HEK293T (cell line): ENCODE results near the gene IL21R.

Experiments used
- CTCF ChIA-PET: fragments of 350-600 bp; formaldehyde crosslinking; extraction: SDS; loops from one replicate; lab custom pipeline; 2021; ENCODE audit warnings: antibody characterized with exemption, inconsistent platforms; lab: Yijun Ruan, JAX
- POLR2A ChIA-PET: fragments of 350-600 bp; formaldehyde crosslinking; extraction: SDS; loops from one replicate; lab custom pipeline; 2020; ENCODE audit warnings: antibody characterized with exemption, inconsistent platforms; lab: Yijun Ruan, JAX
- DNase-seq: peaks from one replicate; pipeline ENCODE4 v3.0.0; 2012; ENCODE audit warnings: mixed read lengths; ENCODE audit errors: extremely low spot score
- ARNT ChIP-seq: fragments of 450-650 bp; IDR thresholded peaks from 2 replicates; pipeline ENCODE4 v1.6.1; 2017; ENCODE audit warnings: mild to moderate bottlenecking
- BHLHE40 ChIP-seq: fragments of 450-650 bp; IDR thresholded peaks from 2 replicates; pipeline ENCODE4 v1.6.1; 2016; ENCODE audit warnings: mild to moderate bottlenecking, moderate library complexity, borderline replicate concordance
- CTBP1 ChIP-seq: fragments of 450-650 bp; IDR thresholded peaks from 2 replicates; pipeline ENCODE4 v1.6.1; 2016; ENCODE audit warnings: borderline replicate concordance
- ELF4 ChIP-seq: fragments of 450-650 bp; IDR thresholded peaks from 2 replicates; pipeline ENCODE4 v1.6.1; 2017; ENCODE audit warnings: antibody characterized with exemption
- FOXA1 ChIP-seq: fragments of 450-650 bp; IDR thresholded peaks from 2 replicates; pipeline ENCODE4 v1.6.1; 2016; ENCODE audit warnings: mild to moderate bottlenecking
- FOXK2 ChIP-seq: fragments of 450-650 bp; IDR thresholded peaks from 2 replicates; pipeline ENCODE4 v1.6.1; 2016; ENCODE audit warnings: mild to moderate bottlenecking
- FOXM1 ChIP-seq: fragments of 450-650 bp; IDR thresholded peaks from 2 replicates; pipeline ENCODE4 v1.6.1; 2017; ENCODE audit warnings: mild to moderate bottlenecking, borderline replicate concordance
- HDGF ChIP-seq: fragments of 450-650 bp; IDR thresholded peaks from 2 replicates; pipeline ENCODE4 v1.6.1; 2017; ENCODE audit warnings: antibody characterized with exemption, borderline replicate concordance
- L3MBTL2 ChIP-seq: fragments of 450-650 bp; conservative IDR thresholded peaks from 2 replicates; pipeline ENCODE4 v1.6.1; 2016; ENCODE audit warnings: mild to moderate bottlenecking
- LEF1 ChIP-seq: fragments of 450-650 bp; IDR thresholded peaks from 2 replicates; pipeline ENCODE4 v1.6.1; 2017; ENCODE audit warnings: mild to moderate bottlenecking, borderline replicate concordance
- NFRKB ChIP-seq: fragments of 450-650 bp; IDR thresholded peaks from 2 replicates; pipeline ENCODE4 v1.6.1; 2016; ENCODE audit warnings: mild to moderate bottlenecking, moderate library complexity
- SP1 ChIP-seq: fragments of 450-650 bp; IDR thresholded peaks from 2 replicates; pipeline ENCODE4 v1.6.1; 2017
- SUZ12 ChIP-seq: fragments of 450-650 bp; IDR thresholded peaks from 2 replicates; pipeline ENCODE4 v1.6.1; 2016; ENCODE audit warnings: mild to moderate bottlenecking
- TARDBP ChIP-seq: fragments of 450-650 bp; IDR thresholded peaks from 2 replicates; pipeline ENCODE4 v1.6.1; 2016
- ZNF384 ChIP-seq: fragments of 450-650 bp; IDR thresholded peaks from 2 replicates; pipeline ENCODE4 v1.6.1; 2016
- TF ChIP-seq, protein P1 (sequence below): fragments of 450-650 bp; IDR thresholded peaks from 2 replicates; pipeline ENCODE4 v1.6.1; 2016

The IL21R gene

DNA sequence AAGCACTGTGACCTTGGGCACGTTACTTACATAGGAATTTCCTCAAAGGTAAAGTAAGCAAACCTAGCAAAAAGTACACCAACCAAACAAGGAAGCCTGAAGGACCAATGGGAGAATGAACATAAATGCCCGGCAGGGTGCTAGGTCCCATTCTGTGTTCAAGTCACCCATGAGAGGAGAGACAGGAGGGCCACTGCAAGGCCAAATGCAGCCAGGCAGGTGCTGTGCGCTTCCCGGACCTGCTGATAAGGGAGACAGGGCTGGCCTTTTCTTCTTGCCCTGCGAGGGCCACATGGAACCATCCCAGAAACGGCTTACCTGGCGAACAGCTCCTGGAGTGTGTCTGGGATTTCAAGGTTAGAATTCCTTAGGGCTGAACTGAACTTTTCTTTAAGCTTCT lies 78.8 kb downstream of the IL21R start:
- CTCF ChIA-PET = no interaction called here
- DNase-seq = no peak
- POLR2A ChIA-PET = no interaction called here
- TF ChIP-seq, protein P1, sequence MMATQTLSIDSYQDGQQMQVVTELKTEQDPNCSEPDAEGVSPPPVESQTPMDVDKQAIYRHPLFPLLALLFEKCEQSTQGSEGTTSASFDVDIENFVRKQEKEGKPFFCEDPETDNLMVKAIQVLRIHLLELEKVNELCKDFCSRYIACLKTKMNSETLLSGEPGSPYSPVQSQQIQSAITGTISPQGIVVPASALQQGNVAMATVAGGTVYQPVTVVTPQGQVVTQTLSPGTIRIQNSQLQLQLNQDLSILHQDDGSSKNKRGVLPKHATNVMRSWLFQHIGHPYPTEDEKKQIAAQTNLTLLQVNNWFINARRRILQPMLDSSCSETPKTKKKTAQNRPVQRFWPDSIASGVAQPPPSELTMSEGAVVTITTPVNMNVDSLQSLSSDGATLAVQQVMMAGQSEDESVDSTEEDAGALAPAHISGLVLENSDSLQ = no peak
- TF ChIP-seq NFRKB (no peak), HDGF (no peak), ELF4 (no peak), L3MBTL2 (no peak), FOXK2 (no peak), LEF1 (no peak), CTBP1 (no peak), ARNT (no peak), SUZ12 (no peak), FOXM1 (no peak), SP1 (no peak), FOXA1 (no peak), TARDBP (no peak), ZNF384 (no peak), BHLHE40 (no peak)

DNA sequence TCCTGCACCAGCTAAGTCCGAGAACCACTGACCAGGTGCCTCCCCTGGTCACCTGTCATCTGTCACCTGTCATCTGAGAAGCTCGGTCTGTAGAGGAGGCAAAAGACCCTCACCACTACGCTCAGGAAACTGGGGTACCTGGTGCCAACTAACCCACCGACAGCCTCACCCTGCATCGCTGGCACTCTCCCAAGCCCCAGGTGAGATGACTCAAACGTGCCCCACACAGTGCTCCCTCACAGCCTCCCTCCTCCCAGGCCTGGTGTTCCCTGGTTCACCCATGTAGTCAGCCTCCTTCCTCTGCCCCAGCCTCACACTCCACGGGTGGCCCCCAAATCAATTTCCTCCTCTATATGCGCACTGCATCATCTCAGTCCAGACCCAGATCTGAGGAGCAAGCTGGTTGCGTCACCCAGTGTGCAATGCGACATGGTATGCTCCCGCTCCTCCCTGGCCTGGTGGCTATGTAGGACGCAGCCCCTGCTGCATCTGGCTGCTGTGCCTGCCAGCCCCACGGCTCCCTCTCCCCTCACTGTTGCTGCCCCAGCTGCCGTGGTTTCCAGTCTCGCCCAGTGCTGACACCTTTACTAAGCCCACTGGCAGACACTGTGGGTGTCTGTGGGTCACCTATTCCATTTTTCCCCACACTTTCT lies 79.4 kb downstream of the IL21R start:
- ChIA-PET POLR2A (interaction anchor here (0.6 kb wide), 1 partner anchor 9 kb away, joined by 3 read pairs; no protein-coding TSS in a partner anchor), CTCF (no interaction called here)
- no peak for DNase-seq
- TF ChIP-seq, protein P1 = no peak

DNA sequence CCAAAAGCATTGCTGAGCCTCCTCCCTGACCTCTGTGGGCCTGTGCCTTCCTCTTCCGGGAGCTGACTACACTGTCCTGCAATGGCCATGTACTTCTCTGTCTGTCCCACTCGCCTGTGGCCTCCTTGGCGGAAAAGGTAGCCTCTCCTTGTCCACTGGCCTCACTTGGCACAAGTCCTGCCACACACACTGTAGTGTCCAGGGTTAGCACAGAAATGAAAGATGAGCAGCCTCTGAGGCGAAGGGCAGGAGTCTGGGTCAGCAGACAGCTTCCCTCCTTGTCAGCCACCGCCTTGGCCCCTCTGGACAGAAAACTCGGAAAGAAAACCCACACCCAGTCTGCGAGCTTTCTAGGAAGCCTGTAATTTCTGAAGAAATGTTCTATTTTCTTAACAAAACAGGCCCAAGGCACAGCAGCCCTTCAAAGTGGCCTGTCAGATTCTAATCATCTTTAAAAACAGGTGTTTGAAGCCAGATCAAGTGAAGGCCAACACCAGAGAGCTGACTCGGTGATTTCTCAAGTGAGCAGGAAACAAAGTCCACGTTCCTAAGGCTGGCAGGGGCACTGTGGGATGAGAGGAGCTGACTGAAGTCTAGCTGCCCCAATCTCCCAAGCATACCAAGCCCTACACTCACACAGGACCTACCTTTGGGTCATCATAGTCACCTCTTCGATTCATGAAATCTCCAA lies 80.6 kb downstream of the IL21R start:
- ChIA-PET CTCF (no interaction called here), POLR2A (no interaction called here)
- DNase-seq = no peak
- TF ChIP-seq ARNT (no peak), ZNF384 (no peak), NFRKB (no peak), FOXA1 (no peak), CTBP1 (no peak), L3MBTL2 (no peak), SUZ12 (no peak), ELF4 (no peak), FOXM1 (no peak), BHLHE40 (no peak), FOXK2 (no peak), LEF1 (no peak), TARDBP (no peak), HDGF (no peak), SP1 (no peak)
- TF ChIP-seq, protein P1 = no peak

DNA sequence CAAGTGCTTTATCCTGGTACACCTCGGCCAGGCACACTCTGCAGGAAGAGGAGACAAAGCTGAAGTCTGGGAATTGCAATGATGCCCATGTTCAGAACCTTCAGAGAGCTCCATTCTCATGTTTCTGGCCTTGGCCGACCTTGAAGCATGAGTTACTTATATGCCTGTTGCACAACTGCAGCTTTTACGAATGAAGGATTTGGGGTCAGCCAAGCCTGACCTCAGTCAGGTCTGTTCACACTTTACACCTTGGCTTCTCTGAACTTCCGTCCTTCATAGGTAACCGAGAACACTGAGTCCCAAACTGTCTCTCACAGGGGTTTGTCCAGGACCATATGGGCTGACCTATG lies 81.1 kb downstream of the IL21R start:
- POLR2A ChIA-PET = no interaction called here
- DNase-seq = no peak
- no peak for TF ChIP-seq BHLHE40
- TF ChIP-seq ELF4 = no peak
- TF ChIP-seq, protein P1 = no peak
- no peak for TF ChIP-seq ARNT
- no peak for TF ChIP-seq L3MBTL2
- no peak for TF ChIP-seq FOXK2
- no peak for TF ChIP-seq LEF1
- no peak for TF ChIP-seq SP1
- TF ChIP-seq SUZ12 = no peak
- no peak for TF ChIP-seq FOXM1
- TF ChIP-seq NFRKB = no peak
- no peak for TF ChIP-seq HDGF
- no peak for TF ChIP-seq FOXA1
- TF ChIP-seq ZNF384 = no peak
- no peak for TF ChIP-seq CTBP1
- TF ChIP-seq TARDBP = no peak
- CTCF ChIA-PET = no interaction called here

DNA sequence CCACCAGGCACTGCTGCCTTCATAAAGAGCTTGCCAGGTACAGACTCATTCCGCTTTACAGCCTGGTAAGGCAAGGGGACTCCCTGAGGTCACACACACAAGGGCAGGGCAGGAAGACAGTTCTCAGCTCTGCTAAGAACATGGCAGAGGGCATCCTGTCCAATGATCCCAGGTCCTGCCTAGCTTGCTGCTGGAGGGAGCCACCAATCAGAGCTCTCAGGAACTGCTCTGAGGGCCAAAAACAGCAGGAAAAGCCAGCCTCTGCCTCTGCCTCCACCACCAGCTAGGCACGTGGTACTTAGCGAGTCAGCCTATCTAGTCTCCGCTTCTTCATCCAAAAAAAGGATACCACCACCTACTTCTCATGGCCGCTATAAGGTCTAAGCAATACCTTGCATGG lies 81.7 kb downstream of the IL21R start:
- CTCF ChIA-PET = no interaction called here
- no peak for DNase-seq
- POLR2A ChIA-PET = no interaction called here
- TF ChIP-seq ZNF384 (no peak), BHLHE40 (no peak), LEF1 (no peak), L3MBTL2 (no peak)

DNA sequence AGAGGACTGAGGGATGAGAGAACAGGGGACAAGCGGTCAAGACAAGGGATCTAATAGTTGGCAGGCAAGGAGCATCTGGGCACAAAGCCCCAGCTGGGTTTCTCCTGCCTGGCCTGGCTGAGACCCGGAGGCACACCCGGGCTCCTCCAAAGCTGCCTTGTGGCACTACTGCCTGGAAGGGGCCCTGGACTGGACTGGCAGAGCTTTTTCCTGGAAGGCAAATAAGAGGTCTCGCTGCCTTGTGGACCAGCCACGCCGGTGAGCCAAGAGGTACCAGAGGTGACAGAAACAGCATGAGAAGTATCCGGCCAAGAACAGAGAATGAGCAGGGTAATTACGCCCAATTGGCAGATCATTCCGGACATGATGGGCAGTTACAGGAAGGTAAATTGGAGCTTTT lies 83.2 kb downstream of the IL21R start:
- CTCF ChIA-PET = no interaction called here
- POLR2A ChIA-PET = no interaction called here
- TF ChIP-seq TARDBP = no peak
- no peak for DNase-seq
